Epithelial cell of proximal tubule (primary cell): Measurements from ENCODE around the gene PIP4P1. TPM values are rescaled to one million over a fixed set of nuclear protein-coding genes. Genes with fewer than 3 reads are reported as not detected.

Source experiments
- DNase-seq: peaks from one replicate; pipeline ENCODE4 v3.0.0-alpha.2; 2011; ENCODE audit warnings: low read depth
- H3K4me3 ChIP-seq: 2 replicates; pipeline ENCODE4 v1.5.1; 2011; ENCODE audit warnings: low read depth, mild to moderate bottlenecking, low read length
- CTCF ChIP-seq: conservative IDR thresholded peaks from 2 replicates; pipeline ENCODE4 v1.5.1; 2012; ENCODE audit warnings: low read depth, mild to moderate bottlenecking, low read length
- total RNA-seq: library from RNA; depleted of rRNA; stranded (reverse); fragments of >200 nt; gene quantifications from 2 replicates; pipeline ENCODE4 v1.2.3, GENCODE V29; 2015

Gene PIP4P1
- total RNA-seq, 1 donor from 2014 or later = 16.3 TPM

- DNase-seq = no peak
- no peak for TF ChIP-seq CTCF
- no peak overlapping the region for H3K4me3 ChIP-seq
These were observed 37.9 kb upstream of the PIP4P1 start for GRCh38 chr14:20499108-20499507.

- no peak for DNase-seq
- no peak for TF ChIP-seq CTCF
- no peak overlapping the region for H3K4me3 ChIP-seq
These were observed 37.4 kb upstream of the PIP4P1 start for GRCh38 chr14:20498622-20499021.

GRCh38 chr14:20494935-20495766, 33.9 kb upstream of the PIP4P1 start:
- no peak overlapping the region for H3K4me3 ChIP-seq
- no peak for DNase-seq
- TF ChIP-seq CTCF = no peak

DNA sequence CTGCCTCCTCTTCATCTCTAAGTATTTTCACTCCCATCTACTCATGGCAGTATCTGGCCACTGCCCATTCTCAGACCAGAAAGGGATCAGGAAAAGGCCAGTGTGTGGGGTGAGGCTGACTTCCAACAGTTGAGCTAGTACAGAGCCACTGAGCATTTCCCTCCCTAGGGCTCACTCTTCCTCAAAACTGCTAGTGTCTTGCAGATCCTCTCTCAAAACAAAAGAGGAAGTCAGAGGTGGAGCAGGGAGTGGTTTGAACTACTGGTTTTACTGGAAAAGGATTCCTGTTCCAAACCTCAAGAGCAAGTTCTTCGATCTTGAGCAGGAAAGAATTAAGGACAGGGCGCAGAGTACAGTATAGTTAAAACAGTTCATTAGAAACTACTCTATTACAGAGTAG, 32.4 kb upstream of the PIP4P1 start:
- H3K4me3 ChIP-seq = no peak overlapping the region
- DNase-seq = no peak
- TF ChIP-seq CTCF = no peak

GRCh38 chr14:20492486-20492885, 31.3 kb upstream of the PIP4P1 start:
- DNase-seq = no peak
- H3K4me3 ChIP-seq = no peak overlapping the region
- no peak for TF ChIP-seq CTCF

- no peak for DNase-seq
These were observed 29.3 kb upstream of the PIP4P1 start for GRCh38 chr14:20490563-20490962.

More at GRCh38 chr14:20490563-20490962, 29.3 kb upstream of the PIP4P1 start:
- TF ChIP-seq CTCF = no peak
- no peak overlapping the region for H3K4me3 ChIP-seq
